ENCODE data around the gene NUBP2. TPM values are rescaled to one million over a fixed set of nuclear protein-coding genes. Genes with fewer than 3 reads are reported as not detected.
A peak's percentile ranks its signal among the peaks of the same experiment; 100 is the strongest.

Gene NUBP2
- 45.7 and 59.5 TPM in 2 replicates for total RNA-seq (2013; cell fraction: nucleolus; rRNA removed)
- 88.8 and 106 TPM in 2 replicates for total RNA-seq (2014; rRNA removed)
- total RNA-seq (2014; rRNA removed; fragmentation: Illumina TruSeq; extraction: Trizol) = 11.0 and 13.5 TPM in 2 replicates
- 73.2 and 79.8 TPM in 2 replicates for total RNA-seq (2021)
- polyA plus RNA-seq (2011; ENCODE audit: low read depth) = 11.7 TPM
- polyA plus RNA-seq (2011; rRNA removed) = 8.2 and 23.6 TPM in 2 replicates
- 54.5 and 91.2 TPM in 2 replicates for polyA plus RNA-seq (2011; cell fraction: cytosol; rRNA removed)
- polyA plus RNA-seq (2011; cell fraction: nucleus; rRNA removed) = 102 and 133 TPM in 2 replicates
- polyA plus RNA-seq (2012) = 44.3 and 48.4 TPM in 2 replicates
- polyA plus RNA-seq (2014; fragmentation: Illumina TruSeq; extraction: Trizol) = 0.73 and 6.5 TPM in 2 replicates
- polyA plus RNA-seq (2014; fragmentation: Nextera tagmentation; extraction: Ambion mirVana) = 1 to 10 TPM; 1.9 to 5.9 TPM
- polyA plus RNA-seq (2014; rRNA removed) = 80.5 and 94.5 TPM in 2 replicates
- 100 to 1,000 TPM; 115 to 129 TPM for polyA plus RNA-seq (2016; fragmentation: Nextera tagmentation; extraction: Ambion mirVana)
- 8.8 and 27.4 TPM in 2 replicates for polyA minus RNA-seq (2011; rRNA and poly(A)+ RNA removed)
- polyA minus RNA-seq (2011; cell fraction: cytosol; rRNA and poly(A)+ RNA removed) = 18.5 and 20.3 TPM in 2 replicates
- 17.7 and 27.6 TPM in 2 replicates for polyA minus RNA-seq (2011; cell fraction: nucleus; rRNA and poly(A)+ RNA removed)
- Bru-seq, nascent RNA = percentile 73 among the genes with signal in this experiment
- BruChase-seq, experiment 1, labeled RNA remaining after a 6-hour chase = percentile 82 among the genes with signal in this experiment
- BruChase-seq, experiment 2, labeled RNA remaining after a 2-hour chase = percentile 77 among the genes with signal in this experiment
- long read RNA-seq, experiment 1, transcript NUBP2-201 (7 exons, 1,413 nt) = major isoform, 106 of 136 reads
- long read RNA-seq, experiment 1, transcript NUBP2-215 (6 exons, 1,173 nt) = minor isoform, 9 of 136 reads
- long read RNA-seq, experiment 1, partial matches to known transcripts = 10 of 136 reads
- long read RNA-seq, experiment 1, other reads (novel, unspliced or antisense) = 9 of 136 reads
- long read RNA-seq, experiment 2, transcript NUBP2-201 (7 exons, 1,413 nt) = major isoform, 24 of 40 reads
- long read RNA-seq, experiment 2, partial matches to known transcripts = 0 of 40 reads
- long read RNA-seq, experiment 2, other reads (novel, unspliced or antisense) = 11 of 40 reads

- ChIA-PET RAD21 (ENCODE audit: unreplicated experiment) (interaction anchor here (0.7 to 1.4 kb wide), 11 partner anchors 11 to 362 kb away, joined by 3 to 22 read pairs (median 4); partner anchors contain the start of genes EME2, JPT2, MAPK8IP3 and MRPS34), POLR2A (interaction anchor here (0.6 to 2.5 kb wide), 10 partner anchors 11 to 189 kb away, joined by 3 to 39 read pairs (median 7); partner anchors contain the start of genes EME2, FAHD1, HAGH and JPT2), CTCF (interaction anchor here (0.7 to 1.6 kb wide), 10 partner anchors 9 to 628 kb away, joined by 3 to 12 read pairs (median 4); partner anchors contain the start of genes EME2, FAHD1, JPT2 and MAPK8IP3), SMC1A (ENCODE audit: uncharacterized antibody, unreplicated experiment) (interaction anchor here (0.7 to 1.5 kb wide), 5 partner anchors 10 to 373 kb away, joined by 3 to 4 read pairs (median 3); partner anchors contain the start of genes EME2, MRPS34, NME3 and TRAF7)
- Histone ChIP-seq H3K4me1 (ENCODE audit: control insufficient read depth, insufficient read depth, low read length) (peaks cover 6% of the 10 kb centered on the region; the same call in 1 of the 2 replicates), H3K9me3 (replicated peaks; ENCODE audit: control insufficient read depth, insufficient read depth, low read length) (no peaks in the 10 kb centered on the region), H3K36me3 (ENCODE audit: control insufficient read depth in 2 of 2, insufficient read depth in 2 of 2, low read length in 1 of 2) (peaks cover 4 to 8% of the 10 kb centered on the region in 2 experiments; a peak in 3 of 4 replicates), H3K27me3 (replicated peaks in 1 of 2; ENCODE audit: control insufficient read depth in 2 of 2, insufficient read depth in 2 of 2, low read length in 1 of 2) (no peaks in the 10 kb centered on the region), H2AFZ (ENCODE audit: control insufficient read depth, low read depth, low read length) (peak within 1 kb of the TSS; percentile 23), H3K27ac (ENCODE audit: control insufficient read depth, insufficient read depth) (peak within 1 kb of the TSS; percentile 68), H4K20me1 (ENCODE audit: control insufficient read depth, insufficient read depth) (no peaks in the 10 kb centered on the region), H3K4me3 (peak within 1 kb of the TSS; percentile 94), H3K79me2 (ENCODE audit: control insufficient read depth, insufficient read depth, low read length) (peaks cover 15% of the 10 kb centered on the region), H3K9ac (ENCODE audit: control insufficient read depth, insufficient read depth, low read length) (peak within 1 kb of the TSS; percentile 89), H3K4me2 (ENCODE audit: control insufficient read depth, insufficient read depth) (peak within 1 kb of the TSS; percentile 77)
- BruUV-seq (replicated peaks) = no TSS peak
- in situ Hi-C loops (cut with MboI) = no loop called here
- ATAC-seq = peak; percentile 96
- intact Hi-C loops (cut with micrococcal nuclease; ENCODE audit: unreplicated experiment) = loop anchor here (2.0 kb wide), 2 partner anchors 44 to 362 kb away; partner anchors contain the start of genes FAHD1, HAGH and UQCC4
- WGBS (ENCODE audit: insufficient coverage, insufficient replicate concordance, low lambda C conversion rate, missing lambda C conversion rate) = under 1% methylated on average over 90 of the region's 102 CpGs
- DNase-seq (ENCODE audit: low read depth, low spot score) = peak; percentile 100
- peak; percentile 100 for FAIRE-seq
- peak; percentile 75 for TF ChIP-seq E4F1 (IDR thresholded peaks at IDR 0.05; ENCODE audit: borderline replicate concordance, partially characterized antibody)
- no peak for TF ChIP-seq HSF1 (IDR thresholded peaks at IDR 0.05; ENCODE audit: low read depth, low read length)
- no peak for TF ChIP-seq RBBP5 (conservative IDR thresholded peaks at IDR 0.05)
- TF ChIP-seq HDGF (IDR thresholded peaks at IDR 0.05) = peak; percentile 90
- TF ChIP-seq ZNF622 (IDR thresholded peaks at IDR 0.05) = no peak
- TF ChIP-seq ZNF687 (IDR thresholded peaks at IDR 0.05) = 0 out of 2 replicates have a peak, but pooled peaks have one; percentile 14
- 0 out of 2 replicates have a peak, but pooled peaks have one; percentile 24 for TF ChIP-seq SREBF2 (IDR thresholded peaks at IDR 0.05; ENCODE audit: low read length)
Observed at GRCh38 chr16:1782408-1783264, at the start of gene NUBP2, which contains the start of gene SPSB3. TSS of gene NUBP2 (plus strand) at chr16:1782960. CDS start at chr16:1783021, 61 bp downstream. TSS of gene SPSB3 (minus strand) at chr16:1782571. CDS start at chr16:1781483, 1,088 bp downstream.
